Transverse colon (tissue), 4 donors: ENCODE results near the gene MYLK.

Experiments used
- EP300 ChIP-seq: sonication (generic); formaldehyde crosslinking; IDR thresholded peaks from one replicate; pipeline ENCODE4 v1.6.1; 2017; ENCODE audit warnings: antibody characterized with exemption, low read depth
- POLR2A ChIP-seq: fragments of 450-650 bp; IDR thresholded peaks from one replicate; pipeline ENCODE4 v1.6.1; 2016; ENCODE audit warnings: antibody characterized with exemption, mild to moderate bottlenecking, moderate library complexity
- POLR2AphosphoS5 ChIP-seq, 3 donors: sonication (generic); formaldehyde crosslinking; IDR thresholded peaks; one replicate each; pipeline ENCODE4 v1.6.1; 2016; ENCODE audit warnings: antibody characterized with exemption in 3 of 3
- TF ChIP-seq, protein P1 (sequence below), 5 experiments: fragments of 200-600 bp in 3 of 5; fragments of 450-650 bp in 2 of 5; sonication (generic) in 3 of 5; IDR thresholded peaks; 1 replicate in 2 of 5; 2 replicates in 3 of 5; pipeline ENCODE4 v1.5.1; 2016 to 2017; ENCODE audit warnings: antibody characterized with exemption in 5 of 5, inconsistent platforms in 3 of 5, mild to moderate bottlenecking in 2 of 5, moderate library complexity in 1 of 5

DNA sequence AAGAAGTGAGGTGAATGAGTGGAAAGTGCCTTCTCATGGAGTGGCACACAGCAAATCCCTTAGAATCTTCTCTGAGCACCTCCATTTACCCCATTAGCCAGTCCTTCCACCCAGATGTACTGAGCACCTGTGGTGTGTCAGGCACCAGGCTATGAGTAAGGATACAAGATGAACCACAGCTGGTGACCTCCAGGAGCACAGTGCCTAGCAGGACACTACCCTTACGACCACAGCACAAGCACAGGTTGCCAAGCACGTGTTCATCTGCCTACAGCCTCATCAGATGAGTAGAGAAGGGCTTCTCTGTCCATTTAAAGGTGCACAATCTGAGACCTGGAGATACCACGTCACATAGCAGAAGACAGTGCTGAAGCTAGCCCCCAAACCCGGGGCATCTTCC is 6.2 kb downstream of the MYLK start:
- TF ChIP-seq, protein P1, sequence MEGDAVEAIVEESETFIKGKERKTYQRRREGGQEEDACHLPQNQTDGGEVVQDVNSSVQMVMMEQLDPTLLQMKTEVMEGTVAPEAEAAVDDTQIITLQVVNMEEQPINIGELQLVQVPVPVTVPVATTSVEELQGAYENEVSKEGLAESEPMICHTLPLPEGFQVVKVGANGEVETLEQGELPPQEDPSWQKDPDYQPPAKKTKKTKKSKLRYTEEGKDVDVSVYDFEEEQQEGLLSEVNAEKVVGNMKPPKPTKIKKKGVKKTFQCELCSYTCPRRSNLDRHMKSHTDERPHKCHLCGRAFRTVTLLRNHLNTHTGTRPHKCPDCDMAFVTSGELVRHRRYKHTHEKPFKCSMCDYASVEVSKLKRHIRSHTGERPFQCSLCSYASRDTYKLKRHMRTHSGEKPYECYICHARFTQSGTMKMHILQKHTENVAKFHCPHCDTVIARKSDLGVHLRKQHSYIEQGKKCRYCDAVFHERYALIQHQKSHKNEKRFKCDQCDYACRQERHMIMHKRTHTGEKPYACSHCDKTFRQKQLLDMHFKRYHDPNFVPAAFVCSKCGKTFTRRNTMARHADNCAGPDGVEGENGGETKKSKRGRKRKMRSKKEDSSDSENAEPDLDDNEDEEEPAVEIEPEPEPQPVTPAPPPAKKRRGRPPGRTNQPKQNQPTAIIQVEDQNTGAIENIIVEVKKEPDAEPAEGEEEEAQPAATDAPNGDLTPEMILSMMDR (IDR thresholded peaks at IDR 0.05): no peak
- no peak for TF ChIP-seq POLR2AphosphoS5 (IDR thresholded peaks at IDR 0.05)
- no peak for TF ChIP-seq POLR2A
- TF ChIP-seq EP300: no peak
